Stimulated activated CD4-positive, alpha-beta T cell treated with anti-CD3 and anti-CD28 coated beads, Interleukin-4, amount 100 ng/mL, for 4 hours (primary cell): ENCODE data around the gene SCT.

Source experiments
- DNase-seq, 2 experiments: peaks; one replicate each; pipeline ENCODE4 v3.0.0-alpha.2; 2020

SCT gene

GRCh38 chr11:608791-609251, 18.2 kb downstream of the SCT start:
- DNase-seq: no peak

DNA sequence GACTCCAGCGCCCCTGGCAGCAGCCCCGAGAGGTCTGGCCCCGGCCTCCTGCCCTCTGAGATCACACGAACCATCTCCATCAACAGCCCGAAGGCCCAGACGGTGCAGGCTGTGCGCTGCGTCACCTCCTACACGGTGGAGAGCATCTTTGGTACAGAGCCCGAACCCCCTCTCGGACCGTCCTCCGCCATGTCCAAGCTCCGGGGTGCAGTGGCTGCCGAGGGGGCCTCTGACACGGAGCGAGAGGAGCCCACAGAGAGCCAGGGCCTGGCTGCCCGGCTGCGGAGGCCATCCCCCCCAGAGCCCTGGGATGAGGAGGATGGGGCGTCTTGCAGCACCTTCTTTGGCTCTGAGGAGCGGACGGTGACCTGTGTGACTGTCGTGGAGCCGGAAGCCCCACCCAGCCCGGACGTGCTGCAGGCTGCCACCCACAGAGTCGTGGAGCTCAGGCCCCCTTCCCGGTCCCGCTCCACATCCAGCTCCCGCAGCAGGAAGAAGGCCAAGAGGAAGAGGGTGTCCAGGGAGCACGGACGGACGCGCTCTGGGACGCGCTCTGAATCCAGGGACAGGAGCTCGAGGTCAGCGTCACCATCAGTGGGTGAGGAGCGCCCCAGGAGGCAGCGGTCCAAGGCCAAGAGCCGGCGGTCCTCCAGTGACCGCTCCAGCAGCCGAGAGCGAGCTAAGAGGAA, 18.9 kb downstream of the SCT start:
- DNase-seq: no peak

GRCh38 chr11:607020-607780, 19.8 kb downstream of the SCT start:
- DNase-seq: no peak

GRCh38 chr11:606245-606644, 20.7 kb downstream of the SCT start:
- no peak for DNase-seq

- no peak for DNase-seq
Measured at GRCh38 chr11:605286-606129, 21.5 kb downstream of the SCT start.

- no peak for DNase-seq
Measured at GRCh38 chr11:603154-603553, 23.8 kb downstream of the SCT start.

DNA sequence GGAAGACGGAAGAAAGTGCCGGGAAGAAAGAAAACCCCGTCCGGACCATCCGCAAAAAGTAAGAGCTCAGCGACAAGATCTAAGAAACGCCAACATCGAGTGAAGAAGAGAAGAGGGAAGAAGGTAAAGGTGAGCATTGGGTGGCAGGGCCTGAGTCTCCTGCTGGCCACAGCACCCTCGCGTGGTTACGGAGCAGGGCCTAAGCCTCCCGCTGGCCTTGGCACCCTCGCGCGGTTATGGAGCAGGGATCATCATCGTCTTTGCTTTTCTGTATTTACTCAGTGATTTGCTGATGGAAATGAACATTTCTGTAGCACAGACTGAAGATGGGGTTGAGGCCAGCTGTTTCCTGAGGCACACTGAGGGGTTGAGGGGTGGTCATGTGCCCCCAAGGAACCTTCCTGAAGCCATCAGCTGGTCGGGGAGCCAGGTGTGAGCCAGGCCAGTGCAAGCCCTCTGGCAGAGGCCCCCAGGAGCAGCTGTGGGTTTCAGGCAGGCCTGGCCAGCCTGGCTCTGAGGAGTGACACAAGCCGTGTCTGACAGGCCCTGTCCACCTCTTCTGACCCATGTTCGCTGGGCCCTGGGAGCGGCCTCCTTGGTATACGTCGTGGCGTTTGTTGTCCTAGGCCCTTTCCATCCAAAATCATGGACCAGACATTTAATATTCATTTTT, 25.3 kb downstream of the SCT start:
- DNase-seq: no peak

GRCh38 chr11:598005-598680, 28.8 kb downstream of the SCT start:
- DNase-seq: no peak

GRCh38 chr11:597166-597725, 29.7 kb downstream of the SCT start:
- DNase-seq: no peak

- no peak for DNase-seq
Measured at GRCh38 chr11:596374-596773, 30.6 kb downstream of the SCT start.

DNA sequence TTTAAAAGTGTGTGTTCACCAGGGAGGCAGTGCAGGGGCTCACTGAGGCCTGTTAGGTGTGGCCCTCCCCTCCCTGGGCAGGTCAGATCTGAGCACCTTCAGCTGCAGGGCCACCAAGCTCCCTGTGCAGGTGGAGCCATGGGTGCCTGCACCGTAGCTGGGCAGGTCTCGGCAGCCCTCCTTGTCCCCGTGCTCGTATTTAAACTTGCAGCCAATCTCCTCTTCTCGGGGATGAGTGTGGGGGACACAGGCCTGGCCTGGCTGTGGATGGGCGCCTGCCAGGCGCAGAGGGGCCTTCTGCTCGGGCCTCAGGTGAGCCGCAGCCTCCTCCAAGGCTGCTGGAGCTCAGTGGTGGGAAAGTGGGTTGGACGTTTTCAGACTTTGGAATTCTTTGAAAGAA, 31.6 kb downstream of the SCT start:
- no peak for DNase-seq

GRCh38 chr11:593347-593746, 33.6 kb downstream of the SCT start:
- no peak for DNase-seq

DNA sequence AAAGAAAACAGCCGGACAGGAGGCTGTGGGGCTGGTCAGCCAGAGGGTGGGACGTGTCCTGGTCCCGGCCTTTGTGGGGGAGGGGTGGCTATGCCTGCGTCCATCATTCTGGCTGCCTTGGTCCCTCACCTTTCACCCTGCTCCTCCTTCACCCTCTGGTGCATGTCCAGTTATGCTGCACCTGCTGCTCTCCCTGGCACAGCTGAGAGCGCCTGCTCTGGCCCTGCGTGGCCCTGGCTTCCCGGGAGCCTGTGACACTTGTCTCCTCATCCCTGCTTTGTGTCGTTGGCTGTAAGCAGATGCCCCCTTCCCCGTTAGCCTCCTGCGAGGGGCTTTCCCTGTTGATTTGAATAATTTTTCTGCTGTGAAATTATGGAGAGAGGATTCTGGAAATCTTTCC, 34.1 kb downstream of the SCT start:
- DNase-seq: no peak

- no peak for DNase-seq
Measured at GRCh38 chr11:592501-592900, 34.5 kb downstream of the SCT start.

GRCh38 chr11:590997-591396, 36.0 kb downstream of the SCT start:
- no peak for DNase-seq

DNA sequence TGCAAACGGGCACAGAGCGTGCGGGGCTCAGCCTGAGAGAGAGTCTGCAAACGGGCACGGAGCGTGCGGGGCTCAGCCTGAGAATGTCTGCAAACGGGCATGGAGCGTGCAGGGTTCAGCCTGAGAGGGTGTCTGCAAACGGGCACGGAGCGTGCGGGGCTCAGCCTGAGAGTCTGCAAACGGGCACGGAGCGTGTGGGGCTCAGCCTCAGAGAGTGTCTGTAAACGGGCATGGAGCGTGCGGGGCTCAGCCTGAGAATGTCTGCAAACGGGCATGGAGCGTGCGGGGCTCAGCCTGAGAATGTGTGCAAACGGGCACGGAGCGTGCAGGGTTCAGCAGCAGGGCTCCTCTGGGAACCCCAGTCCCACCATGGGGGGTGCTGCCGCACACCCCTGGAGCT, 37.2 kb downstream of the SCT start:
- DNase-seq: no peak

DNA sequence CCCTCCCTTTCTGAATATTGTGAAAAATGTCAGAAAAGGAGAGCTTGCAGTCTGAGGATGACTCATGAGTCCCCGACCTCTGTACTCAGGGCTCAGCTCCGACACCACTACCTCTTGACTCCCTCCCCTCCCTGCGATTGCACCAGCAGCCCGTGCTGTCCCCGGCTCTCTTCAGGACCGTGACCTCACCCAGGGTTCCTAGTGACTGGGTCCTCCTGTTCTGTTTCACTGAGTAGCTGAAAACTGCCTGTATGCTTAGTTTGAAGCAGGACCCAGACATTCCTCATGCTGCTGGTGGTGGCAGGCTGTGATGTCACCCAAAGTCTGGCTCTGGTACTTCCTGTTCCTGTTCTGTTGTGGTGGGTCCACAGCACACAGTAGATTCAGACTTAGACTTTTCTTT, 39.0 kb downstream of the SCT start:
- peak; percentile 44 to 78 for DNase-seq

DNA sequence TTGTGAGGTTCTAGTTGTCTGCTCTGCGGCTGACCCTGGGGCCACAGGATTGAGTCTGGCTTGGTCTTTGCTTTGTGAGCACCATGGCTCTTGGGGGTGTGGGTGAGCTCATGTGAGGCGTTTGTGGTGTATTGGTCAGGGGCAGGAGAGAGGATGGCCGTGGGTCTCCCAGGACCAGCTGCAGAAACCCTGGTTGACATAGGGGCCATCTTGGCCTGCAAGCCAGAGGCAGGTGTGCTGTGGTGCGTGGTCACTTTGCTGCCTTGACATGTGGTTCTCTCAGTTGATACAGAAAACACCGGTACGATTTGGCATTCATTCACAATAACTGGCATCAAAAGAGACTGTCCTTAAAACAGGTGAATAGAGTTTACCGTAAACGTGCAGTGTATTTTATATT, 39.4 kb downstream of the SCT start:
- no peak for DNase-seq

DNA sequence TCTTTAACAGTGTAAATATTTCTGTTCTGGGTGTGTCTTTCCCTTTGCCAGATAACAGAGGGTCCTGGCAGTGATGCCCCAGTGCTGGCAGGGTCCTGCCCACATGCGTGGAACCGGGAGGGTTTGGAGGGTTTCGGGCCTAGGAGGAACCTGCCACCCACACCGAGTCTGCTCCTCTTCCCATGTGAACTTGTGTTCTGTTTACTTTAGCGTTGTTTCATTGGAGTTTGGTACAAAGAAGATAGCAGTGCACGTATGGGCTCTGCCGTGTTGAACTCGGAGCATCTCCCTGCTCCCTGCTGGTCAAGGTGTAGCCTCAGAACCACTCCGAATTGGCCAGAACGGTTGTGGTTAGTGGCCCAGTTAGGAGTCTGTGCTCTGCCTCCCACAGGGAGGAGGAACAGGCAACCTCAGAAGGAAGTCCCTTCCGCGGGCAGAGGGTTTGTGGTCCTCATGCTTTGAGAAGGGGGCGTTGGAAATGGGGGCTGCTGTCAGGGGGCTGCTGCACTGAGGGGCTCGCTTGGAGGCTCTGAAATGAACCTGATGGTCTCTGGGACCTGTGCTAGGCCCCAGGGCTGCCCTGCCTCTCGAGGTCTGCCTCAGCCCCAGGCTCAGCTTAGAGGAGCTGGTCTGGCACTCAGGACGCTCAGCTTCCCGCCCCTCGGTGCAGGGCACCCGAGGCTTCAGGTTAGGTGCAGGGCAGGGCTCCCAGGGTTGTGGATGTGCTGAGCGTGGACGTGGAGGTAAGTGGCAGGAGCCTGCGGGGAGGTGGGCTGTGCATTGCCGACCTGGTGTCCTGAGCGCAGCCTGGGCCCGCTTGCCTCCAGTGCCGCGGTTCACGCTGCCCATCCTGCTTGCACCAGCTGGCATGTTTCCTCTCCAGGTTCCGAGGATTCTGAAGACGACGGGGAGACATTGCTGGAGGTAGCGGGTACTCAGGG, 40.3 kb downstream of the SCT start:
- no peak for DNase-seq

GRCh38 chr11:584287-584686, 42.7 kb downstream of the SCT start:
- no peak for DNase-seq

DNA sequence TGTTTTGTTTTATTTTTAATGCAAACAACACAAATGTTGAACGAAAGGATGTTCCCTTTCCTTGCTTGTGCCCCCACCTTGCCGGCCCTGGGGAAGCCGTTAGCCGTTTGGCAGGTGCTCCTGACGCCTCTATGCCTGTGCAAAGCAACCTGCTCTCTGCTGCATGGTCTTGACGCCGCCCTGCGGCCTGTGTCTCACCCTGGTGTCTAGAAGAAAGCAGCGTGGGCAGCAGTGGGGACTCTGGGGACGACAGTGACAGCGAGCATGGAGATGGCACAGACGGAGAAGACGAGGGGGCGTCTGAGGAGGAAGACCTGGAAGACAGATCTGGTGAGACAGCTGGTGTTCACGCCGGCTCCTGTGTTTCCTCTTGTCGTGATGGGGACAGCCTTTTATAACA, 45.2 kb downstream of the SCT start:
- DNase-seq: no peak
